Activated T-helper 1 cell treated with Interleukin-2 at 50 U/mL for 16 hours (primary cell): ENCODE data around the gene FXYD2.

Source experiments
- DNase-seq: peaks from one replicate; pipeline ENCODE4 v3.0.0-alpha.2; 2020; ENCODE audit warnings: low read depth

Gene FXYD2

DNA sequence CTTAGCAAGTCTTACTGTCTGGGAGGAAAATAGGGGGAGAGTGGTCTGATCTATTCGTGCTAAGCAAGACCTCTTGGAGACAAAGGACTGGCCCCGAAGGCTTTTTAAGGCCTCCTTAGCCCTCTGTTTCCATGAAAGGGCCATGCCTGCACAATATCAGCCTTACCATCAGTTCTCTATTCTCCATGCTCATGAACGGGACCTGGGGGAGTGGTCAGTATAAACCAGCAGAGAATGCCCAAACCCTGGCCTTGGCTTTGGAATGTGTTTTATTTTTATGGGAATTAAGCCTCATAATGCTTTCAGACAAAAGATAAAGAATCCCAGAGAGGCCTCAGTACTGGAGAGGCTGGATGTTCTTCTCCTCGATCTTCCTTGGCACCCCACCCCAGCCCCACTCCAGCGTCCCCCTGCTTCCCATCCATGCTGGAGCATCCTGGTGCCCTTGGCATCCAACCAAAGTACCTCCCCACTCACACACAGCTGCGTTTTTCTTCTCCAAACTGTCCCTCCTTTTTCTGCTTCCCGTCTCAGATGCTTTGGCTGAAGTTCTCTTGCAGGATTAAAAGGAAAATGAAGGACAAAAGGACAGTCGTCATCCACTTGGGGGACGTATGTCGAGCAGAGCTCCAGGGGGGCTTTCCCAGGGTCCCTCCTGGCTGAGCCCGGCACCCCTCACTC is 33.3 kb upstream of the FXYD2 start:
- no peak for DNase-seq

DNA sequence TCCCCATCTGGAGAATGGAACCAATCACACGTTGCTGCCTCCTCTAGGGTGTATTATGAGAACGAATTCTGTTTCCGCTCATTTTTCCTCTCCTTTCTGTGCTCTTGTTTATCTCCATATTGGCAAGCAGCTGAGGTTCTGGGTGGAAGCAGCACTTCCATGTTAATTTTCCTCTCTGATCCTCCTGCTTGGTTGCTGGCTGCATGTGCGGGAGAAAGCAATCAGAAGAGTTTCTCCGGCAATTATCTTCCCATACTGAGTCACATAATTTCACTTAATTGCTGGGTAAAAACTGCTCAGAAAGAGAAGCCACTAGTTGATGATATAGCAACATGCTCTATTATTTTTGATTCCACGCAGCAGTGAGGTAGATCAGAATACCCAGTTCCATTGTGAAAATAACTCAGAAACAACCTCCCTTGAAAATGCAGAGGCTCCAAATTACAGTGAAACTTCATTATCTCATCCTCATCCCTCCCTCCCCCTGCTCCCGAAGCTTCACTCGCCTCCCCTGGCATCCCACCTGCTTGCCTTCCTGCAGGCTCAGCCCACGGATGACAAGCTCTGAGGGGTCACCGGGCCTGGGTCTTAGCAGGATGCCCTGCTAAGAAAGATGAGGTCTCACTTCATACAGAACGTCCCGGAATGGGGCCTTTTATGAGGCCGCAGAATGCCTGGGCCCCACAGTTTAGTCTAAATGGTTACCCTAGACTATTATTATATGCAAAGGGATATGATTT is 31.5 kb upstream of the FXYD2 start:
- DNase-seq: no peak

DNA sequence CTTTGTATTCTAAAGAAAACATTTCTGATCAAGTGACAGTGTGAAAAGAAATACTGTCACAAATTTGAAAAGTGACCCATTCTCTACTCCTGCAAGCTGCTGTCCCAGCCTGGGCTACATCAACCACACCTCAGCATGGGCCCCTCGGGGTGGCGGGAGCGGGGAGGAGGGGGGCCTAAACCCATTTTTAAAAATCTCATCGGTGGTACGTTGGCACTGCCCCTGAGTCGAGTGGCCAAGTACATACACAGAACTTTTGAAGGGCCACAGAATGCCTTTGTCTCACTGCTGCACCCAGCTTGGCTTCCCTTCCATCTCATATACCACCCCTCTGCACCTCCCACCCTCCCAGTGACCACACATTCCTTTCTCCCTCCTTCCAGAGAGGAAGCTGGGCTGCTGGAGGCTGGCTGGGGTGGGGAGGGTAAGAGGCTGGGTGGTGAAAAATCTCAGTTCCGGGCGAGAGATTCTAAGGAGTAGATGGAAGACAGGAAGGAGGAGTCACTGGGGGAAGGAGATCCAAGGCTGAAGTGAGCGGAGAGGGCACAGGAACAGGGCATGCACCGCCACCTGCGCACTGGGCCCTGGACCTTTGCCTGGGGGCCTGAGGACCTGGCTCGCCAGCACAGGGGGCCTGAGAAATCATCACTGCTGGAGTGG is 30.8 kb upstream of the FXYD2 start:
- DNase-seq: no peak

DNA sequence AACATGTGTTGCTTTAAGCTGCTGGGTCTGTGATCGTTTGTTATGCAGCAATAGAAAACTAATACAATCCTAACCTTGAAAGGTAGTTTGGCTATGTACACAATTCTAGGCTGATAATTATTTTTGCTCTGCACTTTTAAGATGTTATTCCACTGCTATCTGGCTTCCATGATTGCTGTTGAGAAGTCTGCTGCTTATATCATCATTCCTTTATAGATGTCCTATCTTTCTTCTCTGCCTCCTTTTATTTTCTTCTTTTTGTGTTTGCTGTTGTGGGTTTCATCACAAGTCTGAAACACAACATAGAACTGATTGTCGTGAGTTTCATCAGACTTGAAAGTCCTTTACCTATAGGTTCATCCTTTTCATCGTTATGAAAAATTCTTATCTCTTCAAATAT is 27.8 kb upstream of the FXYD2 start:
- DNase-seq: no peak

DNA sequence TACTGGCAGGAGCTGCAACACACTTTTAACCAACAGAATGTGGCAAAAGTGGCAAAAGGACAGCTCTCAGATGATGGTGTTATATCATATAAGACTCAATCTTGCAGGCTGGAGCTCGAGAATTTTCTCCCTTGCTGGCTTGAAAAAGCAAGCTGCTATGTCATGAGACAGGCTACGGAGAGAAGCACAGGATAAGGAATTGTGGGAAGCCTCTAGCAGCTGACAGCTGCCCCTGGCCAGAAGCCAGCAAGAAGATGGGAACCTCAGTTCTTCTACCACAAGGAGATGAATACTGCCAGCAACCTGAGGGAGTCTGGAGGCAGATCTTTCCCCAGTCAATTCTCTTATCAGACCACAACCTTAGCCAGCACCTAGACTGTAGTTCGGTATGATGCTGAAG is 27.3 kb upstream of the FXYD2 start:
- no peak for DNase-seq

DNA sequence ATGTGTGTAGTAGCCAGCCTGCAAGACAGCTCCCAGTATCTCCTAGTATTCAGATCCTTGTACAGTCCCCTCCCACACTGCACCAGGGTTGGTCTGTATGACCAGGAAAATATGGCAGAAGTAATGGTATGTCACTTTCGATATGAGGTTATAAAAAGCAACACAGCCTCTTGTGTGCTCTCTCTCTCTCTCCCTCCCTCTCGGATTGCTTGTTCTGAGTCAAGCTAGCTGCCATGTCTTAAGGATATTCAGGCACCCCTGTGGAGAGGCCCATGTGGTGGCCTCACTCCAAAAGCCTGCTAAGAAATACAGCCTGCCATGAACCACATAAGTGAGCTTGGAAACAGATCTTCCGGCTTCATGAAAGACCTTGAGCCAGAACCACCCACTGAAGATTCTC is 26.6 kb upstream of the FXYD2 start:
- DNase-seq: no peak

DNA sequence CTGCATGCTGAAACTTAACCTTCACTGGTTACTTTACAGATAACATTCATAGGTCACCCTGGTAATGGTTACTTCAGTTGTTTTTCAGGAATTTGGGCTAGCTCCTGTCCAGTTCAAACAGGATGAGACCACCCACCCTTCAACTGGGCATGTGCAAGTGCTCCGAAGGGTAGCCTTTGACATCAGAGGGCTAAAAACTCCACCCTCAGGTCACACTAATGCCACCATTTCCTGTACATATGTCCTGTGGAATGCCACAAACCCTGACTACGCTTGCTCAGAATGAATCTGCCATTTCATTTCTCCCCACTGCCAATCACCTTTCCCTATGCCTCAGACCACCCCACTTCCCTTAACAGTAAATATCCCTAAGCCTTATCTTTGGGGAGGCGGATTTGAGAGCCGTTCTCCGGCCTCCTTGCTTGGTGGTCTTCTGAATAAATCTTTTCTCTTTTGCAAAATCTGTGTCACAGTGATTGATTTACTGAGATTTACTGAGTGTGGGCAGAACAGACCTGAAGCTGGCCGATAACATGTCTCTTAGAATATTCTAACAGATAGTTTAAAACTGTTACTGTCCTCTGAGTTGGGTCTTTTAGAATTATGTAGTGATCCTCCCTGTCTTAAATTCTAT is 25.4 kb upstream of the FXYD2 start:
- no peak for DNase-seq

DNA sequence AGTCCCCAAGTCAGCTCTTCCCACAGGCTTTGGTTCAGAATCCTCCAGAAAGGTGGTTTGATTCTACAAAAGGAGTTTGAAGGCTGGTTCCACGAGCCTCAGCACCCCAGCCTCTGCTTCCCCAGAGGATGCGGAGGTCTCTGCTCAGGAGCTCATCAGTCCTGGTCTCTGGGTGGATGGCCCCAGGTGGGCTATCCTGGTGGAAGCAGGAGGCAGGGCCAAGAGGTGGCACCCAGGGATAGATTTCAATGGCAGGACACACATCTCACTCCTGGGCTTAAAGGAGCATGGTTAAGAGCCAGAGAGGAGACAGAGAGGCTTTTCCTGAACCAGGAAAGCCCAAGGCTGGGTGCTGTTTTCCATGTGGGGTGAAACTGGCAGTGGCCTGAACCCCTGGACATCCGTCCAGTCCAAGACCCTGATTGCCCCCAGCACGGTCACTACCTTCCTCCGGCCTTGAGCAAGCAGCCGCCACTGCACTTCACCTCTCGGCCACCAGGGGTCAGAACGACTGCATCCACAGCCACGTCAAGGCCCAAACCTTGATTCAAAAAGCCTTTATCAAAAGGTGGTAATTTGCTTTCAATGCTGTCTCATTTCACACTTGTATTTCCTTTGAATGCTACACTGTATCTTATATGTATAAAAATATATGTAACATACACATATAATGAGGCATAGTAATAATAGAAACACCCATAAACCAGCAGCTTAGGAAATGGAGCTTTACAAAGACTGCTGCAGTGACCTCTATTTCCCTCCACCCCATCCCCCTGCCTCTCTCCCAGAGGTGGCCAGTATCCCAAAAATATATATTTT is 19.3 kb upstream of the FXYD2 start:
- peak; percentile 62 for DNase-seq

DNA sequence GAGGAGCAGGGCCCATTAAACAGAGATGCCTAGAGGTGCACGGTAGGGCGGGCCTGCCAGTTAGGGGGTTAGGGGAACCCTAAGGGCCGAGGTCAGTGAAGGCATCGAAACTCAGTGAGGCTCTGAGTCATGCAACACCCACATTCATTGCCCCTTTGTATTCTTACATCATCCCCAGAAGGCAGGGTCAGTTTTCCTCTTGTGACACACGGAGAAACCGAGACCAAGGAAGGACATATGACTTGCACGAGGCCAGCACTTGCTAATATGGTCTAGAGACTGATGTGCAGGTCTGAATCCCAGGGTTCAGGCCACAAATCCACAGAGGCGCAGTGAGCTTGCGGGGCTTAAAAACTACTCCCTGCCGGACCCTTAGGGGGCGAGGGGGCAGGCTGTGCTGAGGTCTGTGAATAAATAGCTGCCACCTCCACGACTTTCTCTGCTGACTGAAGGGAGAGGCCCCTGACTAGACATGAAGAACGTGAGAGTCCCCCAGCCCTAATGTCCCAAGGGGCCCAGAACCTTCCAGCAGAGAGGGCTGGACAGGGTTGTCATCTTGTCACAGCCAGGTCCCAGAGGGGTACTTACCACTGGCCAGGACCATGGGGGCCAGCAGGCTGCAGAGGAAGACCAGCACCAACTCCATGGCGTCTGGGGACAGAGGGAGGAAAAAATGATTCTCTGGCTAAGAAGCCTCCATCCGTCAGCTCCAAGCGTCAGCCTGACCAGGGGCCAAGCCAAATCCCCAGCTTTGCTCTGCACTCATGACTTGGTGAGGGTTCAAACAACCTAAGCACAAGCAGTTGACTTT is 17.8 kb upstream of the FXYD2 start:
- no peak for DNase-seq

DNA sequence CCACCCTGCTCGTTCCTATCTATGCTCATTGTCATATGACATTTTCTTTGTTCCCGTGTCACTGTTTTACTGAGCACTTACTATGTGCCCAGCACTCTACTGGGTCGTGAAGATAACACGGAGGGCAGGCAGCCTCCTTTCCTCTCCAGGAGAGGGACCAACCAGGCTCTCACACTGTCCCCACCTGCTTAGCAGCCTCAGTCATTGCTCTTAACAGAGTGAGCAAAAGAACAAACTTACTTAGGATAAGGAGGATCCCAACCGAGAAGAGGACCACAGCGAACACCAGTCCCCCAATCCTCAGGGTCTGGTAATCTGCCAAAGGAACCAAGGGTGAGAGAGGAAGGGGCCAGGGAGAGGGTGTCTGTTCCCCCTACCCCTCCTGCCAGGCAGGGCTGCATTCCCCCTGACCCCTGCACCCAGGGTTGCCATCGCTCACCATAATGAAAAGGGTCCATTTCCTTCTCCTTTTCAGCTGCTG is 17.0 kb upstream of the FXYD2 start:
- DNase-seq: no peak

DNA sequence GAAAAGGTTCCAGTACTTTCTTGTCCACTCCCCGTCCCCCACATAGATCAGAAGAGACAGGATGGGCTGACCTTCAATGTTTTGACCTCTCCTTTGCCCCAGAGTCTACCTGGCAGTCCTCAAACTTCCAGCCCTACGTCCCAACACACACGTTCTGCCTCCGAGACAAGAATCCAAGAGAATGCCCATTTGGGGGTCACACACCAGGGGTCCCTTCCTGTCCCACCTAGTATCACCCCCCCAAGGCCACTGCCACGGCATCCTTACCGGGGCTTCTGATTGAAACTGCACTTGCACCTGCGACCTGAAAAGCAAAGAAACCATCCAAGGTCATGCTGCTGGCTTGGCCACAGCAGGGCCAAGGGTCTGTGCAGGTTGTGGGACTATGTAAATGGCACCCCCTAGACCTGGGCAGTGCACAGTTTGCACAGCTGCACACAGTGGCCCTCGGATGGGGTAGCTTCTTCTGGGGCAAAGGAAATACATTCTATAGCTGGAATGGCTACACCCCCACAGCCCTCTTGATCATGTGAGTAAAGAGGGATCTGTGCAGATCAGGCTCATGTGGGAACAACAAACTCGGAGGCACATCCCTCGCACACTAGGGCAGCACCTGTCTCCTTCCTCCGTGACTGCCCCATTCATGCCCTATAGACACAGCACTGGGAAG is 16.5 kb upstream of the FXYD2 start:
- no peak for DNase-seq

DNA sequence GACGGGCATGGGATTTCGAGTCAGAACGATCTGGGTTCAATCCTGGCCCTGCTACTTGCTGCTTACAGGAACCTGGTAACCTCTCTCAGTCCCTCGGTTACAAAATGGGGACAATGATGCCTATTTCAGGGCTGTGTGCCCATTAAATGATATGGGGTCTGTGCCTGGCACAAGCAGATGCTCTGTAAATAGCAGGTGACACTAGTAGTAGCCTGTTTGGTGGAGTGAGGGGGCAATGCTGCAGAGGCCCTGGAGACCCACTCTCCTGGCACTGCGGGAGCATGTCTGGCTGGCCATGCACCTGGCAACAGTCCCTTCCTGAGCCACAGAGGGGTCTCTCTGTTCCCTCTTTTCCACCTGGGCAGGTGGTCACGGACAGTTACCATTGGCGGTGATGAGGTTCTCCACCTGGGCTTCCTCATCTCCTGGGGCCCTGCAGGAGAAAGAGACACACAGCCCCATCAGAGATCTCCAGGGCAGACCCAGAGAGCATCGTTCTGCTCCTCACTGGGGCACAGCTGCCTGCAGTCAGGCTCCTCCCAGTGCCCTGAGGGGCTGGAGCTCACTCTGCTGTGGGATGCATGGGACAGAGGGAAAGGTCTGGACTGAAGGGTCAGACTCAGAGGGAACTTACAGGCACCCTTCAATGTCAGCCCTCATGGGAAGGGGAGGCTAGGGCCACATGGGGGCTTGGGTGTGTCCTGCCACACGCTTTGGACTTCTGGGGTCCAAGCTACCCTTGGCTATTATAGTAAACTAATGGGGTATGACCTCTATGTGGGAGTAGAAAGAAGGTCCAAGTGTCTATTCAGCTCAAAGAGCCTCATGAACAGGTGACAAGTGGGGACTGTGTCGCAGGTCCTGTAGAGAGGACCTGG is 15.6 kb upstream of the FXYD2 start:
- no peak for DNase-seq

DNA sequence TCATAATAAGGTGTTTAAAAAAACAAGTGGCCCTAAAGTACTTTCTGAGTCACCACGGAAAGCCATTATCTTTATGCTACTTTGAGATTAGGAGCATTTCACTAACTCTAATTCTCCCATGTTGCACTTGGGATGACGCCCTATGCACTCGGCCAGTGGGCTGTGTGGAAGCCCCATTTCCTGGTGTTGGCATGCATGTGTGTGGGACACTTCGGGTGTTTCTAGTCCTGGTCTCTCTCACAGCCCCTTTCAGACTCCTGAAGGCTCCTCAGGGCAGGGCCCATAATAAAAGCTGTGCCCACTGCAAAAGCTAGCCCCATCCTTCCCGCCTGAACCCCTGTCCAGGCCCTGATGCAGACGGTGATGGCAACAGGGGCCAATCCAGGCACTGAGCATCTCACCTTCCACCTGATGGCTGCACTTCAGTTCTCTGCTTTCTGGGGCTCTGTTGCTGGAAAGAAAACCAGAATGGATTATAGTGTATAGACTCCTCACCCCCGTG is 14.9 kb upstream of the FXYD2 start:
- no peak for DNase-seq

DNA sequence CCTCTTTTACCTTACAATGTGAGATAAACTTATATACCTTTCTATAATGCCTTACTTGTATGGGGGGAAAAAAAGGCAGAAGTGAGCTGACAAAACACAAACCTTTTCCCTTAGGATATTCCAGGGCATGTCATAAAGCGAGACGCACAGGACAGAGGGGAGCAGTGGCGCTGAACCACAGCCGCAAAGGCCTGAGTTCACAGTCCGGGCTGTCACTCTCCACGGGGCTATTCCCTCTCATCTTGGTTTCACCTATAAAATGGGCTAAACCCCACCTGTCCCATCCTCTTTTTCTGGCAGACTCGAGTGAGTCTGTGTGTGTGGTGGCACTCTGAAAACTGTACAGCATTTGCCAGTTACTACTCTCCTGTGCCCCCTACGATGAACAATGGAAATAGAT is 14.4 kb upstream of the FXYD2 start:
- no peak for DNase-seq

DNA sequence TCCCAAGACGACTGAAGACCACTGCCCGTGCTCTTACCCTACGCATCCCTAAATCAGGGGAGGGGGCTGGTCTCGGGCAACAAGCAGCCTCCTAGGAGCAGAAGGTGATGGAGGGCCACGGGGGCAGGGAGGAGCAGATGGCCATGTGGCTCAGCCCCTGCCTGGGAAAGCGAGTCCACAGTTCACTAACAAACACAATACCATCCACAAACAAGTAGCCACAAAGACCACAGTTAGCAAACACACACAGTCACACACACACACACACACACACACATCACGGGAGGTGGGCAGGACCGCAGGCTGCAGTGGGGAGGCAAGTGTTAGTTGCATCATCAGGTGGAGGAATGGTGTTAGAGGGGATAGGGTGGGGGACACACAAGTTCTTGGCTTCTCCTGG is 13.2 kb upstream of the FXYD2 start:
- DNase-seq: no peak

DNA sequence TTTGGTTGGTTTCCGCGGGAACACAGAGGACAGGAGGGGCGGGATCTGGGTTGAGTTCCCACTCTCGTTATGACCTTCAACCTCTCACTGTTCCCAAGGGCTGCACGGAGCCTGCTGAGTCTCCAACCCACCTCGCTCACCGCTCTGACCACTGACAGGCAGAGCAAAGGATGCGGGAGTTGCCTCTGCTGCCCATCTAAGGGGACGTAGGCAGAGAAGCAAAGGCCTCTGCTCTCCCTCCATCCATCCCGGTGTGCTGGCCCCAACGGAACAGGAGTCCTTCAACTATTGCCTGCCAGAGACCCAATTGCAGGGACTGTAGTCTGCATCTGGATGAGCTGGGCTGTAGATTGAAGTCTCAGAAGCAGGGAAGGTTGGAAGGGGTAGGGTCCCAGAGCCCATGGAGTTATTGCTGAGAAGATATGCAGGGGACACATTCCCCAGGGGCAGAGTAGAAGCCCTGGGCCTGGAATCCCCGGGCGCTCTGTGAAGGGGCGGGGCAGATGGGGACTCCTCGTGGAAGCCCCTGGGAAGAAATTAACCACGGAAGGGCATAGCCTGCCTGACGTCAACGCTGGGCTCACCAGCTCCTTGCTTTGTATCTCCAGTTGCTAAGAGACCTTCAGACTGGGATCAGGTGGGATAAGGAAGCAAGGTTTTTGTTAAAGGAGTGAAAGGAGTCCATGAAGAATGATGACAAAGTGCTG is 12.7 kb upstream of the FXYD2 start:
- no peak for DNase-seq

DNA sequence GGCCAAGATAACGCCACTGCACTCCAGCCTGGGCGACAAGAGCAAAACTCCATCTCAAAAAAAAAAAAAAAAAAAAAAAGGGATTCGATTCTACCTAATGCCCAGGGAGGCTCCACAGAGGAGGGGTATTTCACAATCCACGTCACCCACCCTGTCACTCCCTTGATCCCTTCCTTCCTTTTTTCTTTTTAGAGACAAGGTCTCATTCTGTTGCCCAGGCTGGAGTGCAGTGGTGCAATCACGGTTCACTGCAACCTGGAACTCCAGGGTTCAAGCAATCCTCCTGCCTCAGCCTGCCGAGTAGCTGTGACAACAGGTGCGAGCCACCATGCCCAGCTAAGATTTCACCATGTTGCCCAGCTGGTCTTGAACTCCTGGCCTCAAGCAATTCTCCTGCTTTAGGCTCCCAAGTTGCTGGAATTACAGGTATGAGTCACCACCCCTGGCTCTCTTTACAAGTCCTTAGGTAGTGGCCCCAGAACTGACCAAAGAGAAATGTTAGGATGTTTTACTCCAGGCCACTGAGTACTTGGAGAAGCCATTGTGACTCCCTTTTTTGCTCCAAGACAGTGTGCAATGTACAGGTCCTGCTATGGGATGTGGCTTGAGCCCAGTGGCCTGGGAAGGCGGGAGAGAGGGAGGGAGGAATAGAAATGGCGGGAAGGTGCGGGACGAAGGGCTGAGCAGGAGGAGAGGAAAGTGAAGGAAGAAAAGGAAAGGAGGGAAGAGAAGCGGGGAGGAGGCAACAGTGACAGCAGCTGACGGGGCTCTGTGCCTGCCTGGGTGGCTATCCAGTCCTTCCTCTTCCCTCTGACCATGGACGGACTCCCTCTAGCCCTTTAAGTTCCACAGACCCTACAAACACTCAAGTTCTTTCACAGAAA is 11.8 kb upstream of the FXYD2 start:
- DNase-seq: no peak

DNA sequence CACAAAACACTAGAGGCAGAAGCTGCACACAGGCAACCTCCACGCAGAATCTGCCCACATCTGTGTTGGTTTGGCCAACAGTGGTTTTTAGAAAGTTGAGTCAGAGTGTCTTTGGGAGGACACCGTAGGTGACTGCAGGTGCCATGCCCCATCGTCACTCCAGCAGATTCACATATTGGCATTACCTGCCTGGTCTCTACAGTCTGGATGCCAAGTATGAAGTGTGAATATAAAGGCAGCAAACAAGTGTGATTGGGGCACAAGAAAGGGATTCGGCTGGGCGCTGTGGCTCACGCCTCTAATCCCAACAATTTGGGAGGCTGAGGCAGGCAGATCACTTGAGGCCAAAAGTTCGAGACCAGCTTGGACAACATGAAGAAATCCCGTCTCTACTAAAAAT is 11.0 kb upstream of the FXYD2 start:
- no peak for DNase-seq
